HepG2 (cell line): ENCODE data around the gene ZNF443. TPM values are rescaled to one million over a fixed set of nuclear protein-coding genes. Genes with fewer than 3 reads are reported as not detected.

Experiments
- ATAC-seq: fragments of 200-7000 bp; cut with Tn5 transposase; 3 replicates; pipeline ENCODE4 v1.9.1; 2020; ENCODE audit warnings: mild to moderate bottlenecking, moderate library complexity
- BruUV-seq: library from RNA; stranded (reverse); fragments of 400-500 nt; replicated peaks from 2 replicates; lab custom pipeline; 2021; lab: Mats Ljungman, UMichigan
- CTCF ChIA-PET: fragments of 300-600 bp; formaldehyde crosslinking; extraction: SDS; loops from one replicate; lab custom pipeline; 2021; ENCODE audit warnings: low total read pairs, inconsistent platforms, low intra/inter-chr PET ratio; lab: Yijun Ruan, JAX
- POLR2A ChIA-PET: fragments of 350-600 bp; sonication (Branson Sonifier 250); formaldehyde crosslinking; loops from one replicate; lab custom pipeline; 2020; ENCODE audit warnings: antibody characterized with exemption, inconsistent platforms; lab: Yijun Ruan, JAX
- DNase-seq: peaks from one replicate; pipeline ENCODE4 v3.0.0-alpha.2; 2015; ENCODE audit warnings: low spot score
- FAIRE-seq: peaks from 3 replicates; lab custom pipeline; 2011; peaks lifted over from hg19 to GRCh38; lab: Jason Lieb, UNC
- H2AFZ ChIP-seq: one replicate; pipeline ENCODE4 v1.6.1; 2011; ENCODE audit warnings: low read length, inconsistent platforms
- H3K27ac ChIP-seq: fragments of 300-600 bp; 3 replicates; pipeline ENCODE4 v1.8.0; 2011; ENCODE audit warnings: mixed run types, mild to moderate bottlenecking, mixed read lengths, low read length, inconsistent platforms; ENCODE audit not compliant: insufficient read depth; ENCODE audit errors: extremely low read length
- H3K27me3 ChIP-seq, 2 experiments: fragments of 200-600 bp in 1 of 2; 2 replicates in 1 of 2; 3 replicates in 1 of 2; pipeline versions ENCODE4 v1.6.0 to v1.8.0; 2011; ENCODE audit warnings: low read length in 2 of 2, mild to moderate bottlenecking in 2 of 2, moderate library complexity in 2 of 2, inconsistent platforms in 1 of 2; ENCODE audit not compliant: insufficient read depth in 2 of 2, control insufficient read depth in 1 of 2
- H3K36me3 ChIP-seq, 2 experiments: fragments of 200-600 bp in 1 of 2; replicated peaks in 1 of 2; 2 replicates in 1 of 2; 3 replicates in 1 of 2; pipeline versions ENCODE4 v1.5.1 to v1.8.0; 2011; ENCODE audit warnings: low read length in 2 of 2, inconsistent platforms in 1 of 2; ENCODE audit not compliant: insufficient read depth in 2 of 2, control insufficient read depth in 1 of 2
- H3K4me1 ChIP-seq: 2 replicates; pipeline ENCODE4 v1.5.1; 2012; ENCODE audit warnings: low read length, inconsistent platforms; ENCODE audit not compliant: insufficient read depth
- H3K4me2 ChIP-seq: 2 replicates; pipeline ENCODE4 v1.6.0; 2011; ENCODE audit warnings: low read depth, low read length, inconsistent platforms
- H3K4me3 ChIP-seq, 3 experiments: fragments of 200-600 bp in 1 of 3; sonication (generic), shearing (Covaris generic) in 1 of 3; replicated peaks in 1 of 3; 2 replicates each; pipeline ENCODE4 v1.5.1; 2011 to 2016; ENCODE audit warnings: low read length in 3 of 3, inconsistent platforms in 2 of 3, low read depth in 2 of 3, mild to moderate bottlenecking in 2 of 3, control low read depth in 1 of 3, mixed read lengths in 1 of 3; ENCODE audit not compliant: insufficient read depth in 1 of 3
- H3K79me2 ChIP-seq: one replicate; pipeline ENCODE4 v1.6.1; 2011; ENCODE audit warnings: low read length, inconsistent platforms; ENCODE audit not compliant: insufficient read depth
- H3K9ac ChIP-seq: 2 replicates; pipeline ENCODE4 v1.6.0; 2011; ENCODE audit warnings: mild to moderate bottlenecking, low read depth, low read length, inconsistent platforms; ENCODE audit not compliant: insufficient read depth
- H3K9me3 ChIP-seq: 2 replicates; pipeline ENCODE4 v1.5.1; 2012; ENCODE audit warnings: mild to moderate bottlenecking, low read length
- H4K20me1 ChIP-seq: 2 replicates; pipeline ENCODE4 v1.6.0; 2011; ENCODE audit warnings: inconsistent platforms, mild to moderate bottlenecking, low read length, moderate library complexity; ENCODE audit not compliant: insufficient read depth
- CEBPG ChIP-seq: IDR thresholded peaks from 2 replicates; pipeline ENCODE4 v1.6.1; 2016
- RXRA ChIP-seq: sonication (generic); formaldehyde crosslinking; IDR thresholded peaks from 2 replicates; pipeline ENCODE4 v1.5.1; 2020; ENCODE audit warnings: missing genetic modification reagents
- SOX5 ChIP-seq: IDR thresholded peaks from 2 replicates; pipeline ENCODE4 v1.6.1; 2016; ENCODE audit warnings: borderline replicate concordance
- TARDBP ChIP-seq: sonication (generic); formaldehyde crosslinking; IDR thresholded peaks from 2 replicates; pipeline ENCODE4 v1.8.0; 2022; ENCODE audit warnings: mild to moderate bottlenecking, missing genetic modification reagents
- TEAD3 ChIP-seq: optimal IDR thresholded peaks from 2 replicates; pipeline ENCODE3; 2016; ENCODE audit warnings: borderline replicate concordance
- WGBS: methylation state at CpG from one replicate; pipeline ENCODE4 v1.1.6; 2017; ENCODE audit warnings: low lambda C conversion rate; 5-methylcytosine and 5-hydroxymethylcytosine counted together
- in situ Hi-C: cut with HindIII; loops from 2 replicates; pipeline ENCODE4 v1.10.0; 2017; ENCODE audit warnings: low pct_unique_long_range_greater_than_20kb; ENCODE audit not compliant: extremely low pct_ligation_motif_present
- intact Hi-C: fragments of 100-400 bp; cut with micrococcal nuclease; formaldehyde crosslinking; loops from one replicate; pipeline ENCODE4 v1.10.0; 2022; ENCODE audit not compliant: unreplicated experiment
- polyA plus RNA-seq, 8 experiments: library from polyadenylated mRNA; depleted of rRNA in 3 of 8; stranded (reverse) in 7 of 8; unstranded in 1 of 8; fragments of >200 nt; fragmentation: Illumina TruSeq in 4 of 8; extraction: Trizol in 4 of 8; gene quantifications; 2 replicates each; pipeline versions ENCODE4 v1.2.1 to v1.2.3, GENCODE V29; 2011 to 2016; ENCODE audit warnings: low read depth in 4 of 8, missing spikeins in 1 of 8, mixed read lengths in 1 of 8; ENCODE audit not compliant: insufficient read depth in 1 of 8
- total RNA-seq, 5 experiments: library from RNA; depleted of rRNA; stranded (reverse); fragments of >200 nt; fragmentation: Illumina TruSeq; extraction: Trizol; gene quantifications; 2 replicates each; pipeline ENCODE4 v1.2.3, GENCODE V29; 2016; ENCODE audit warnings: low read depth in 1 of 5
- TF ChIP-seq, protein P1 (sequence below): IDR thresholded peaks from 2 replicates; pipeline ENCODE4 v1.6.1; 2016; ENCODE audit warnings: missing compliant biosample characterization, missing genetic modification reagents, borderline replicate concordance
- TF ChIP-seq, protein P2 (sequence below): sonication (generic); formaldehyde crosslinking; conservative IDR thresholded peaks from 2 replicates; pipeline ENCODE4 v1.8.1; 2023; ENCODE audit warnings: missing genetic modification reagents

ZNF443 gene
- total and polyA plus RNA-seq, 2 of the 13 experiments (the other 11 are each of a cell fraction or from before 2014, with no cell fraction given) = 3.6 to 19.0 TPM

DNA sequence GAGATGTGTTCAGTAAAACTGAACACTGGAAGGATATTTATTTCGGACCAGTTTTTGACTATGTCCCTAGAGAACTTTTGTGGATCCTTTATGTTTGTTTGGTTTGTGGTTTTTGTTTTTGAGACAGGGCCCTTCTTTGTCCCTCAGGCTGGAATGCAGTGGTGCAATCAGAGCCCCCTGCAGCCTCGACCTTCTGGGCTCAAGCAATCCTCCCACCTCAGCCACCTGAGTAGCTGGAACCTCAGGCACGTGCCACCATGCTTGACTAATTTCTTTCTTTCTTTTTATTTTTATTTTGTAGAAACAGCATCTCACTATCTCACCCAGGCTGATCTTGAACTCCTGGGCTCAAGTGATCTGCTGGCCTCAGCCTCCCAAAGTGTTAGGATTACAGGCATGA, 44.8 kb upstream of the ZNF443 start:
- H2AFZ ChIP-seq = no peak overlapping the region

More for the DNA sequence above, 44.8 kb upstream of the ZNF443 start:
- H3K36me3 ChIP-seq = no peaks in the 10 kb centered on the region
- no peaks in the 10 kb centered on the region for H3K27me3 ChIP-seq
- H3K4me2 ChIP-seq = peak overlapping the region; percentile 86
- WGBS = 2% methylated on average over 3 of the region's 3 CpGs
- H4K20me1 ChIP-seq = no peaks in the 10 kb centered on the region
- peak; percentile 45 for DNase-seq
- in situ Hi-C loops = no loop called here
- BruUV-seq = no TSS peak
- H3K4me3 ChIP-seq = peak overlapping the region; percentile 88 to 100 (median 93); a peak in 4 of 6 replicates
- ChIA-PET CTCF (no interaction called here), POLR2A (interaction anchor here (6.1 kb wide), 1 partner anchor 10 kb away, joined by 62 read pairs; no protein-coding TSS in a partner anchor)
- H3K9me3 ChIP-seq = no peaks in the 10 kb centered on the region
- TF ChIP-seq, protein P1, sequence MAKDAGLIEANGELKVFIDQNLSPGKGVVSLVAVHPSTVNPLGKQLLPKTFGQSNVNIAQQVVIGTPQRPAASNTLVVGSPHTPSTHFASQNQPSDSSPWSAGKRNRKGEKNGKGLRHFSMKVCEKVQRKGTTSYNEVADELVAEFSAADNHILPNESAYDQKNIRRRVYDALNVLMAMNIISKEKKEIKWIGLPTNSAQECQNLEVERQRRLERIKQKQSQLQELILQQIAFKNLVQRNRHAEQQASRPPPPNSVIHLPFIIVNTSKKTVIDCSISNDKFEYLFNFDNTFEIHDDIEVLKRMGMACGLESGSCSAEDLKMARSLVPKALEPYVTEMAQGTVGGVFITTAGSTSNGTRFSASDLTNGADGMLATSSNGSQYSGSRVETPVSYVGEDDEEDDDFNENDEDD (CRISPR knock-in tag) = peak; percentile 28; the same call in 1 of the 2 replicates
- TF ChIP-seq RXRA (CRISPR knock-in tag) (peak; percentile 30; the same call in 1 of the 2 replicates), TEAD3 (CRISPR knock-in tag) (peak; percentile 71), SOX5 (CRISPR knock-in tag) (peak; percentile 29; the same call in 1 of the 2 replicates), TARDBP (CRISPR knock-in tag) (no peak), CEBPG (peak; percentile 46; the same call in 1 of the 2 replicates)
- TF ChIP-seq, protein P2, sequence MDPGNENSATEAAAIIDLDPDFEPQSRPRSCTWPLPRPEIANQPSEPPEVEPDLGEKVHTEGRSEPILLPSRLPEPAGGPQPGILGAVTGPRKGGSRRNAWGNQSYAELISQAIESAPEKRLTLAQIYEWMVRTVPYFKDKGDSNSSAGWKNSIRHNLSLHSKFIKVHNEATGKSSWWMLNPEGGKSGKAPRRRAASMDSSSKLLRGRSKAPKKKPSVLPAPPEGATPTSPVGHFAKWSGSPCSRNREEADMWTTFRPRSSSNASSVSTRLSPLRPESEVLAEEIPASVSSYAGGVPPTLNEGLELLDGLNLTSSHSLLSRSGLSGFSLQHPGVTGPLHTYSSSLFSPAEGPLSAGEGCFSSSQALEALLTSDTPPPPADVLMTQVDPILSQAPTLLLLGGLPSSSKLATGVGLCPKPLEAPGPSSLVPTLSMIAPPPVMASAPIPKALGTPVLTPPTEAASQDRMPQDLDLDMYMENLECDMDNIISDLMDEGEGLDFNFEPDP (CRISPR knock-in tag) = no peak
- TF ChIP-seq, all 625 proteins: peak for 5
- FAIRE-seq (no peak), ATAC-seq (no peak)
- Histone ChIP-seq H3K9ac (peak overlapping the region; percentile 77), H3K4me1 (peaks cover 37% of the 10 kb centered on the region), H3K79me2 (peaks cover 26% of the 10 kb centered on the region), H3K27ac (no peak overlapping the region)
- intact Hi-C loops = no loop called here
